Ishikawa (cell line): ENCODE results near the gene COG4.

Experiments used
- CEBPB ChIP-seq: IDR thresholded peaks from 2 replicates; pipeline ENCODE4 v1.6.1; 2012
- CREB1 ChIP-seq: IDR thresholded peaks from 2 replicates; pipeline ENCODE4 v1.6.1; 2012; ENCODE audit warnings: low read depth
- EGR1 ChIP-seq: IDR thresholded peaks from 2 replicates; pipeline ENCODE4 v1.6.1; 2012
- EP300 ChIP-seq: IDR thresholded peaks from 2 replicates; pipeline ENCODE4 v1.6.1; 2012; ENCODE audit warnings: borderline replicate concordance
- NFIC ChIP-seq: IDR thresholded peaks from 2 replicates; pipeline ENCODE4 v1.6.1; 2012
- RAD21 ChIP-seq: IDR thresholded peaks from 2 replicates; pipeline ENCODE4 v1.6.1; 2012; ENCODE audit warnings: low read depth
- REST ChIP-seq: IDR thresholded peaks from 2 replicates; pipeline ENCODE4 v1.6.1; 2012; ENCODE audit warnings: low read depth, mild to moderate bottlenecking
- TAF1 ChIP-seq: IDR thresholded peaks from 2 replicates; pipeline ENCODE4 v1.6.1; 2012; ENCODE audit warnings: low read depth, mild to moderate bottlenecking
- TCF12 ChIP-seq: IDR thresholded peaks from 2 replicates; pipeline ENCODE4 v1.6.1; 2012; ENCODE audit warnings: low read depth
- YY1 ChIP-seq: IDR thresholded peaks from 2 replicates; pipeline ENCODE4 v1.6.1; 2012; ENCODE audit warnings: low read depth
- ZBTB7A ChIP-seq: IDR thresholded peaks from 2 replicates; pipeline ENCODE4 v1.6.1; 2012; ENCODE audit warnings: low read depth
- TF ChIP-seq, protein P1 (sequence below): IDR thresholded peaks from 2 replicates; pipeline ENCODE4 v1.6.1; 2012

DNA sequence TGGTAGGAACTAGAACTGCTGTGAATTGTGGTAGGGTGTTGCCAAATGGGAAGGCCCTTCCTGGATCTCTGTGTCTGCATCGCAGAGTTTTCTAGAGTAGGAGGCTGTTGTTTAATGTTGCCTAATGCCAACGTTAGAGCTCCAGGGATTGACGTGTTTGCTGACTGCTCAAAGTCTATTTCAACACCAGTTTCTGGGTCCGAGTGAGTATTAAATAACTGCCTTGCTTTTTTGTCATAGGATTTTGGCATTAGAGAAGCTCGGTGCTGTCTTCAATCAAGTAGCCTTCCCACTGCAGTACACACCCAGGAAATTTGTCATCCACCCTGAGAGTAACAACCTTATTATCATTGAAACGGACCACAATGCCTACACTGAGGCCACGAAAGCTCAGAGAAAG, 40.3 kb upstream of the COG4 start:
- TF ChIP-seq YY1 (no peak), TAF1 (no peak), RAD21 (no peak), EGR1 (no peak), REST (no peak), CEBPB (no peak), EP300 (no peak), ZBTB7A (no peak), CREB1 (no peak), TCF12 (no peak), NFIC (no peak)
- TF ChIP-seq, protein P1, sequence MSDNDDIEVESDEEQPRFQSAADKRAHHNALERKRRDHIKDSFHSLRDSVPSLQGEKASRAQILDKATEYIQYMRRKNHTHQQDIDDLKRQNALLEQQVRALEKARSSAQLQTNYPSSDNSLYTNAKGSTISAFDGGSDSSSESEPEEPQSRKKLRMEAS: no peak
